Activated T-cell treated with anti-CD3 and anti-CD28 coated beads, Interleukin-2, amount 50 U/mL, for 4 hours (primary cell): ENCODE data around the gene LDLRAD2. TPM values are rescaled to one million over a fixed set of nuclear protein-coding genes. Genes with fewer than 3 reads are reported as not detected.
"Not testable (repeated sequence)": the region's sequence is repeated elsewhere in the genome, so short reads cannot be mapped to it uniquely, and the experiment has no call there.

Experiments used
- ATAC-seq, 2 donors: fragments of 200-7000 bp; cut with Tn5 transposase; one replicate each; pipeline ENCODE4 v1.10.0; 2021
- DNase-seq: peaks from one replicate; pipeline ENCODE4 v3.0.0-alpha.2; 2020
- H3K27me3 Mint-ChIP-seq: one replicate; pipeline ENCODE4 v1.8.0; 2021; ENCODE audit warnings: low read depth, mixed read lengths
- H3K36me3 Mint-ChIP-seq: one replicate; pipeline ENCODE4 v1.8.0; 2022; ENCODE audit warnings: mixed read lengths; ENCODE audit not compliant: insufficient read depth
- H3K4me1 Mint-ChIP-seq: one replicate; pipeline ENCODE4 v1.8.0; 2021; ENCODE audit warnings: low read depth, mixed read lengths
- H3K4me3 Mint-ChIP-seq: one replicate; pipeline ENCODE4 v1.8.0; 2021; ENCODE audit warnings: mild to moderate bottlenecking, moderate library complexity, mixed read lengths
- H3K9me3 Mint-ChIP-seq: one replicate; pipeline ENCODE4 v1.8.0; 2021; ENCODE audit warnings: mixed read lengths
- total RNA-seq, 3 donors: library from RNA; stranded (reverse); gene quantifications; one replicate each; pipeline ENCODE4 v1.2.1, GENCODE V29; 2021

LDLRAD2 gene
- total RNA-seq, 3 donors from 2014 or later, result 0.05 TPM; not detected in 2

DNA sequence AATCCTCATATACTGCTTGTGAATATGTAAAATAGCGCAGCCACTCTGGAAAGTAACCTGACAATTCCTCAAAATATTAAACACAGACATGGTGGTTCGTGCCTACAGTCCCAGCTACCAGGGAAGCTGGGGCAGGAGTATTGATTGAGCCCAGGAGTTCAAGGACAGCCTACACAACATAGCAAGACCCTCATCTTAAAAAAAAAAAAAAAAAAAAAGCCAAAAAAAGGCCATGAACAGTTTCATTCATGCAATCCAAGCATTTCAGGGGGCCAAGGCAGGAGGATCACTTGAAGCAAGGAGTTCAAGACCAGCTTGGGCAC is 33.7 kb upstream of the LDLRAD2 start:
- no peak for ATAC-seq
- Mint-ChIP-seq H3K36me3 (peaks cover 6% of the 10 kb centered on the region), H3K9me3 (no peaks in the 10 kb centered on the region), H3K27me3 (no peaks in the 10 kb centered on the region), H3K4me3 (peak overlapping the region; percentile 21), H3K4me1 (peaks cover 58% of the 10 kb centered on the region)
- no peak for DNase-seq

DNA sequence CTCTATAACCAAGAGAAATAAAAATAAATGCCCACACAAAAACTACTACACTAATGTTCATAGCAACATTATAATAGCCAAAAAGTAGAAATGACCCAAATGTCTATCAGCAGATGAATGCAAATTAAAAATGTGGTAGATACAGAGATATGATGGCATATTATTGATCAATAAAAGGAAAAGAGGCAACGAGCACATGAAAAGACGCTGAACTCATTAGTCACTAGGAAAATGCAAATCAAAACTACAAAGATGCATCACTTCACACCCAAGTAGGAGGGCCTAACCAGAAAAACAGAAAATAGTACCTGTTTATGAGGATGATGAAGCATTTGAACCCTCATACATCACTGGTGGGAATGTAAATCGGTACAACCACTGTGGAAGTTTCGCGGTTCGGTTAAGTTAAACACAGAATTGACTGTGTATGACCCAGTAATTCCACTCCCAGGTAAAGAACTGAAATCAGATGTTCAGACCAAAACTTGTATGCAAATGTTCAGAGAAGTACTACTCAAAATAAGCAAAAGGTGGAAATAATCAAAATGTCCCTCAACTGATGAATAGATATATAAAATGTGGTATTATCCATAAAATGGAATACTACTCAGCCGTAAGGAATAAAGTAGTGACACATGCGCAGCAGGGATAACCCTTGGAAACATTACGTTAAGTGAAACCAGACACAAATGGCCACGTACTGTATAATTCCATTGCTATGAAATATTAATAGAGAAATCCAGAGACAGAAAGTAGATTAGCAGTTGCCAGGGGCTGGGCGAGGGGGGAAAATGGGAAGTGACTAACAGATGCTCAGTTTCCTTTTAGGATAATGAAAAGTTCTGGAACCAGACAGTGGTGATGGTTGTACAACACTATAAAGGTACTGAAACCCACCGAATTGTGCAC is 32.2 kb upstream of the LDLRAD2 start:
- H3K4me3 Mint-ChIP-seq, result peak overlapping the region; percentile 83
- H3K4me1 Mint-ChIP-seq, result peaks cover 56% of the 10 kb centered on the region
- peak; percentile 47 for ATAC-seq

DNA sequence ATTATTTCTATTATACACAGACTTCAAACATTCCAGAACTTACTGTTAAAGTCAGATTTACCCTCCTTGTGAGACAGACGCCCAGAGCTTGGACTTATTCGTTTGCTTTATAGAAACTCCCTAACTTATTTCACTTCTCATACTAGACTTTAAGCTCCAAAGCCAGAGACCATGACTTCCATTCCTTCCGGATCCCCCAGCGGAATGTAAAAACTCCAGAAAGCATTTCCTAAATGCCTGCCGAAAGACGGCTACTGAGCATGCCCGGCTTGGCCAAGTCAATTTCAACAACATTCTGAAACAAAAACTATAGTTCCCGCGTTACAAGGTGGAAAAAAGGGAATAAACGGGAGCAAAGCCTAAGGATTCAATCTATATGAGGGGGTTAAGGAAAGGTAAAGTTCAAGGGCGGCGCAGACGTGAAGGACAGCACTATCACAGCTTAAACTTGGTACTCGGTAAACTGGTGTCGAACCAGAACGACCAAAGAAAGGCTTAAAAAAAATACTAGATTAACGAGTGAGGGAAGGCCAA is 30.2 kb upstream of the LDLRAD2 start:
- Mint-ChIP-seq H3K4me3 (peak overlapping the region; percentile 95), H3K27me3 (no peaks in the 10 kb centered on the region), H3K36me3 (peaks cover 6% of the 10 kb centered on the region), H3K4me1 (peaks cover 41% of the 10 kb centered on the region), H3K9me3 (no peaks in the 10 kb centered on the region)
- DNase-seq (no peak), ATAC-seq (no peak)

More for the DNA sequence above, 32.2 kb upstream of the LDLRAD2 start:
- H3K36me3 Mint-ChIP-seq, result peaks cover 6% of the 10 kb centered on the region
- peak; percentile 15 for DNase-seq
- no peaks in the 10 kb centered on the region for H3K9me3 Mint-ChIP-seq
- H3K27me3 Mint-ChIP-seq, result no peaks in the 10 kb centered on the region

- DNase-seq (peak; percentile 23), ATAC-seq (peak; percentile 21 to 22)
- H3K36me3 Mint-ChIP-seq, result peaks cover 3% of the 10 kb centered on the region
- H3K4me1 Mint-ChIP-seq, result peaks cover 35% of the 10 kb centered on the region
- H3K4me3 Mint-ChIP-seq, result peak overlapping the region; percentile 95
- H3K27me3 Mint-ChIP-seq, result no peaks in the 10 kb centered on the region
- H3K9me3 Mint-ChIP-seq, result no peaks in the 10 kb centered on the region
Observed at GRCh38 chr1:21782349-21782867, 29.7 kb upstream of the LDLRAD2 start.

DNA sequence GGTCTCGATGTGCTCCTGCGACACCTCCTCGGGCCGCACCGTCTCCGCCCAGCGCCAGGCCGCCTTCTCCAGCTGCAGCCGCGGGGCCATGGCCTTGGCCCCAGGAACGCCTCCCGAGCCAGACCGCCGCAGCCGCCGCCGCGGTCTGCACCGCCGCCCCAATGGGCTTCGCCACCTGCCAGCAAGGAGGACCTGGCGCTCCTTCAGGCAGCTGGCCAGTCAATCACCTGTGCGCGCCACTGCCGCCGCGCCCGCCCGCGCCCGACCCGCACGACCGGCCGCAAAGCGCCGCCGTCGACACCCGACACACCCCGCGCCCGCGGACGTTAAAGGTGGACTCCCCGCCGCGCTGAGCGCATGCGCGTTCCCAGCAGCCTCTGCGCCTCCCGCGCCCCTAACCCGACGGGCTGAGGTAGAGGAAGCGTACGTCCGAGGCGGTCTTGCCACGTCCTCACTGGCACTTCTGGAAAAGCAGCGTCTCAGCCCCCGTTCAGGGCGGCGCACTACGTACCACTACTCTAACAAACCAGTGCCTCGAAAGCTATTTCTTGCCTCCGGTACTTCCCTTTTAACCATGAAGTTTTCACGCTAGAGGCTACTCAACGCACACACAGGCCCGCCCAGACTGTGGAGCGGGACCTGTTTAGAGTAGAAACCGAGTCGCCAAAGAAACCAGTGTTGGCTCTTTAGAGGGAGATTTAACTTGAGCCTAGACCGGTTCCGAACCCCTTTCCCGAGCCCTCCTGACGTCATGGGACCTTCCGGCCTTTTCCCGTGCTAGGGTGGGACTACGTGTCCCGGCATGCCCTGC is 29.0 kb upstream of the LDLRAD2 start, which contains the start of gene USP48:
Gene USP48, minus strand, starts transcription at position 282 of the 811 bp plus-strand sequence. Its CDS starts 192 bp downstream, at position 90.
- no peaks in the 10 kb centered on the region for H3K9me3 Mint-ChIP-seq
- H3K27me3 Mint-ChIP-seq, result no peaks in the 10 kb centered on the region
- H3K4me1 Mint-ChIP-seq, result peaks cover 31% of the 10 kb centered on the region
- H3K36me3 Mint-ChIP-seq, result peaks cover 2% of the 10 kb centered on the region
- ATAC-seq (peak; percentile 83 to 84), DNase-seq (peak; percentile 94)
- H3K4me3 Mint-ChIP-seq, result peak within 1 kb of the TSS; percentile 95

DNA sequence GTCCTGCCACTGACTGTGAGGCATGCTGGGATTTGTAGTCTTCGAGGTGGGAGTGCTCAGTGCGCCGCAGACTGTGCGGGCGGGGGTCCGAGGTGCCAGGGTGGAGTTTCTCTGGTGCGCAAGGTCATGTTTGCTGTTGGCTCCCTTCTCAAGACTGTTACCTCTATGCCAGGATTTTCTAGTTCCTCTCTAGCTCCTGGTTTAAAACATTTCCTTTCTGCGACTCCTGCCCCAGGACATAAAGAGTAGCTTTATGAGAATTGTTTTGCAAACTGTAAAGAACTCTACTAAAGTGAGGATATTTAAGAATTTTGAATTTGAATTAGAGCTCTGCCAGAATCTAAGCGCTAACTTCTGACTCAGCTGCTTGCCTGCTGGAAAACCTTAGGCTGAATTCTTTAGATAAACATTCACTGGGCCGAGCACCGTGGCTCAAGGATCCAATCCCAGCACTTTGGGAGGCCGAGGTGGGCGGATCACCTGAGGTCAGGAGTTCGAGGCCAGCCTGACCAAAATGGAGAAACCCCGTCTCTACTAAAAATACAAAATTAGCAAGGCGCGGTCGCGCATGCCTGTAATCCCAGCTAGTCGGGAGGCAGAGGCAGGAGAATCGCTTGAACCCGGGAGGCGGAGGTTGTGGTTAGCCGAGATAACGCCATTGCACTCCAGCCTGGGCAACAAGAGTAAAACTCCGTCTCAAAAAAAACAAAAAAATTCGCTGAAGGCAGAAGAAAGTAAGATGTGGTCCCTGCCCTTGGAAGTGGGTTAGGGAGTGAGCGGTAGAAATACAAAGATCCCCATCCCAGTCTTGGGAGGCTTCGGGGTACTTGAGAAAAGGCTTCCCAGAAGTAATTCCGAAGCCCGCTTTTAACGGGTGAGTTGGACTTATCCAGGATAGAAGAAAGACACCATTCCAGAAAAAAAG is 28.1 kb upstream of the LDLRAD2 start:
- H3K9me3 Mint-ChIP-seq, result no peaks in the 10 kb centered on the region
- H3K27me3 Mint-ChIP-seq, result no peaks in the 10 kb centered on the region
- peaks cover 25% of the 10 kb centered on the region for H3K4me1 Mint-ChIP-seq
- DNase-seq, result no peak
- peaks cover 2% of the 10 kb centered on the region for H3K36me3 Mint-ChIP-seq
- ATAC-seq, result no peak
- peak overlapping the region; percentile 95 for H3K4me3 Mint-ChIP-seq

- DNase-seq, H3K36me3 Mint-ChIP-seq, H3K4me3 Mint-ChIP-seq, H3K27me3 Mint-ChIP-seq, H3K9me3 Mint-ChIP-seq, ATAC-seq: not testable (repeated sequence)
- peaks cover 11% of the 10 kb centered on the region for H3K4me1 Mint-ChIP-seq
Observed at GRCh38 chr1:21785764-21786163, 26.3 kb upstream of the LDLRAD2 start.

- Mint-ChIP-seq H3K9me3 (no peaks in the 10 kb centered on the region), H3K36me3 (no peaks in the 10 kb centered on the region), H3K4me3 (no peak overlapping the region), H3K4me1 (peaks cover 8% of the 10 kb centered on the region), H3K27me3 (no peaks in the 10 kb centered on the region)
- ATAC-seq (no peak), DNase-seq (no peak)
Observed at GRCh38 chr1:21786640-21787039, 25.4 kb upstream of the LDLRAD2 start.

DNA sequence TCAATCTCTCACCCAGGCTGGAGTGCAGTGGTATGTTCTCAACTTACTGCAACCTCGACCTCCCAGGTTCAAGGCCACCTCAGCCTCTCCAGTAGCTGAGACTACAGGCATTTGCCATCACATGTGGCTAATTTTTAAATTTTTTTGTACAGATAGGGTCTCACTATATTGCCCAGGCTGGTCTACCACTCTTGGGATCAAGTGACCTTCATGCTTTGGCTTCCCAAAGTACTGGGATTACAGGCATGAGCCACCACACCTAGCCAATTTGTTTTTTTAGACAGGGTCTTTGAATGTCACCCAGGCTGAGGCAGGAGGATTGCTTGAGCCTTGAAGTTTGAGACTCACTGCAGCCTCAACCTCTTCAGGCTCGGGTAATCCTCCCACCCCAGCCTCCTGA is 19.0 kb upstream of the LDLRAD2 start:
- Mint-ChIP-seq H3K4me3 (no peak overlapping the region), H3K27me3 (no peaks in the 10 kb centered on the region), H3K9me3 (peaks cover 5% of the 10 kb centered on the region), H3K4me1 (no peaks in the 10 kb centered on the region), H3K36me3 (no peaks in the 10 kb centered on the region)
- ATAC-seq (no peak), DNase-seq (no peak)

- Mint-ChIP-seq H3K27me3 (no peaks in the 10 kb centered on the region), H3K36me3 (no peaks in the 10 kb centered on the region), H3K4me1 (no peaks in the 10 kb centered on the region), H3K9me3 (peaks cover 5% of the 10 kb centered on the region), H3K4me3 (no peak overlapping the region)
- ATAC-seq (no peak), DNase-seq (no peak)
Observed at GRCh38 chr1:21794656-21795055, 17.4 kb upstream of the LDLRAD2 start.

DNA sequence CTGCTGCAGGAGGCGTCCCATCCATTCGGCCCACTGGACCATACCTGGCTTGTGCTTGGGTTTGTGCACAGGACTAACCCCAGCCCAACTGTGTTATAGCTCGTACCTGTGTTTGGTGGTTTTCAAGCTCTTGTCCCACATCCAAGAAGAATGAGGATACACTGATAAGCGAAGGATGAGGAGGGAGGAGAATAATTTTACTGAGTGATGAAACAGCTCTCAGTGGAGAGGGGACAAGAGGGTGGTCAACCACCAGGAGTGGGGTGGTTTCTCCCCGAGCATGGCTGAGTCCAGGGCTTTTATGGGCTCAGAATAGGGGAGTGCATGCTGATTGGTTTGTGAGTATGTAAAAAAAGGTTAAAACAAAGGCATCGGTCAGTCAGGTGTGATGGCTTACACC is 17.0 kb upstream of the LDLRAD2 start:
- no peaks in the 10 kb centered on the region for H3K36me3 Mint-ChIP-seq
- H3K27me3 Mint-ChIP-seq, result no peaks in the 10 kb centered on the region
- H3K4me1 Mint-ChIP-seq, result no peaks in the 10 kb centered on the region
- ATAC-seq (no peak), DNase-seq (no peak)
- no peak overlapping the region for H3K4me3 Mint-ChIP-seq
- H3K9me3 Mint-ChIP-seq, result peaks cover 5% of the 10 kb centered on the region

GRCh38 chr1:21799730-21800129 is 12.3 kb upstream of the LDLRAD2 start:
- DNase-seq, result no peak
- no peak for ATAC-seq
- Mint-ChIP-seq H3K36me3 (no peaks in the 10 kb centered on the region), H3K9me3 (peaks cover 3% of the 10 kb centered on the region), H3K4me3 (no peak overlapping the region), H3K27me3 (no peaks in the 10 kb centered on the region), H3K4me1 (no peaks in the 10 kb centered on the region)

DNA sequence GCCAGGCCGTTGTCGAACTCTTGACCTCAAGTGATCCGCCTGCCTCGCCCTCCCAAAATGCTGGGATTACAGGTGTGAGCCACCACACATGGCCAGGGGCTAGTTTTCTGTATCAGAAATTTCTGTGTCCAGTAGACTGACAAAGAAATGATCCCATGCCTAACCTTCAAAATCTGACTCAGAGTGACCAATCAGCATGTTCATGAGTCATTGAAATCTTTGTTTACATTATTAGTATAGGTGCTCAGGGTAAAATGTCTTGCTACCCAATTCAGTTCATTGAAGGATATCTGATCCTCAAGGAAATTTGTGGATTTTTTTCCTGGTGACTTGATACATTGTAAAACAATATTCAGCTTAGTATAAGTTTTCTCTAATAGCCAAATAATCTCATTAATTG is 11.0 kb upstream of the LDLRAD2 start:
- Mint-ChIP-seq H3K4me3 (no peak overlapping the region), H3K9me3 (no peaks in the 10 kb centered on the region), H3K36me3 (no peaks in the 10 kb centered on the region), H3K4me1 (no peaks in the 10 kb centered on the region), H3K27me3 (no peaks in the 10 kb centered on the region)
- no peak for ATAC-seq
- no peak for DNase-seq
